Measurements from ENCODE around the gene SCT. TPM values are rescaled to one million over a fixed set of nuclear protein-coding genes. Genes with fewer than 3 reads are reported as not detected.
"Not testable (repeated sequence)": the region's sequence is repeated elsewhere in the genome, so short reads cannot be mapped to it uniquely, and the experiment has no call there.

SCT gene
- total and polyA plus RNA-seq, 2 experiments from 2014 or later = 2.6 TPM; not detected in 1

DNA sequence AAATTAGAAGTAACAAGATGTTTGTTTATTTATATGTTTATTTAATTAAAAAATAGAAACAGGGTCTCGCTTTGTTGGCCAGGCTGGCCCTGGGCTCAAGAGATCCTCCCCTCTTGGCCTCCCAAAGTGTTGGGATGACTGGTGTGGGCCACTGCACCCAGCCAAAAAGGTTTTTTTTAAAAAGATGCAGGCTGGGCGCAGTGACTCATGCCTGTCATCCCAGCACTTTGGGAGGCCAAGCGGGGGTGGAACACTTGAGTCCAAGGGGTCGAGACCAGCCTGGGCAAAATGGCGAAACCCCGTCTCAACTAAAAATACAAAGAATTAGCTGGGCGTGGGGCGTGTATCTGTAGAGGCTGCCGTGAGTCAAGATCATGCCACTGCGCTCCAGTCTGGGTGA, 23.5 kb upstream of the SCT start (continued):
- TF ChIP-seq, protein P1, sequence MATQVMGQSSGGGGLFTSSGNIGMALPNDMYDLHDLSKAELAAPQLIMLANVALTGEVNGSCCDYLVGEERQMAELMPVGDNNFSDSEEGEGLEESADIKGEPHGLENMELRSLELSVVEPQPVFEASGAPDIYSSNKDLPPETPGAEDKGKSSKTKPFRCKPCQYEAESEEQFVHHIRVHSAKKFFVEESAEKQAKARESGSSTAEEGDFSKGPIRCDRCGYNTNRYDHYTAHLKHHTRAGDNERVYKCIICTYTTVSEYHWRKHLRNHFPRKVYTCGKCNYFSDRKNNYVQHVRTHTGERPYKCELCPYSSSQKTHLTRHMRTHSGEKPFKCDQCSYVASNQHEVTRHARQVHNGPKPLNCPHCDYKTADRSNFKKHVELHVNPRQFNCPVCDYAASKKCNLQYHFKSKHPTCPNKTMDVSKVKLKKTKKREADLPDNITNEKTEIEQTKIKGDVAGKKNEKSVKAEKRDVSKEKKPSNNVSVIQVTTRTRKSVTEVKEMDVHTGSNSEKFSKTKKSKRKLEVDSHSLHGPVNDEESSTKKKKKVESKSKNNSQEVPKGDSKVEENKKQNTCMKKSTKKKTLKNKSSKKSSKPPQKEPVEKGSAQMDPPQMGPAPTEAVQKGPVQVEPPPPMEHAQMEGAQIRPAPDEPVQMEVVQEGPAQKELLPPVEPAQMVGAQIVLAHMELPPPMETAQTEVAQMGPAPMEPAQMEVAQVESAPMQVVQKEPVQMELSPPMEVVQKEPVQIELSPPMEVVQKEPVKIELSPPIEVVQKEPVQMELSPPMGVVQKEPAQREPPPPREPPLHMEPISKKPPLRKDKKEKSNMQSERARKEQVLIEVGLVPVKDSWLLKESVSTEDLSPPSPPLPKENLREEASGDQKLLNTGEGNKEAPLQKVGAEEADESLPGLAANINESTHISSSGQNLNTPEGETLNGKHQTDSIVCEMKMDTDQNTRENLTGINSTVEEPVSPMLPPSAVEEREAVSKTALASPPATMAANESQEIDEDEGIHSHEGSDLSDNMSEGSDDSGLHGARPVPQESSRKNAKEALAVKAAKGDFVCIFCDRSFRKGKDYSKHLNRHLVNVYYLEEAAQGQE (IDR thresholded peaks at IDR 0.05; ENCODE audit: unreplicated experiment) = no peak

DNA sequence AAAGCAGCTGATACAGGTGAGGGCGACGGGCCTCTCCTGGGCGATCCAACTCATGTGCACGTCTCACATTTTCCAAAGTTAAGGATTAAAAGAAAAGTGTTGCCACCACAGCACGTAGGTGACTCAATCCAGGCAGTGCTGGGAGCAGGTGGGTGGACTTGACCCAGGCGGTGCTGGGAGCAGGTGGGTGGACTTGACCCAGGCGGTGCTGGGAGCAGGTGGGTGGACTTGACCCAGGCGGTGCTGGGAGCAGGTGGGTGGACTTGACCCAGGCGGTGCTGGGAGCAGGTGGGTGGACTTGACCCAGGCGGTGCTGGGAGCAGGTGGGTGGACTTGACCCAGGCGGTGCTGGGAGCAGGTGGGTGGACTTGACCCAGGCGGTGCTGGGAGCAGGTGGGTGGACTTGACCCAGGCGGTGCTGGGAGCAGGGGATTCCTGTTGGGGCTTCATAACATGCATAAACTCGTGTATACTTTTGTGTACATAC, 20.7 kb upstream of the SCT start:
- H2AFZ ChIP-seq; H3F3A ChIP-seq (replicated peaks; ENCODE audit: low read depth); H3K79me2 ChIP-seq (replicated peaks; ENCODE audit: insufficient read depth); H3K4me3 Mint-ChIP-seq; DNase-seq (ENCODE audit: low spot score); H3K9me3 Mint-ChIP-seq; H3K36me3 ChIP-seq (ENCODE audit: insufficient read depth); H3K27ac ChIP-seq (ENCODE audit: low read depth); H4K20me1 ChIP-seq (replicated peaks; ENCODE audit: insufficient read depth); ATAC-seq; H3K27me3 ChIP-seq (ENCODE audit: insufficient read depth); H3K27ac Mint-ChIP-seq; H3K4me1 Mint-ChIP-seq; H3K4me3 ChIP-seq; H3K9me2 ChIP-seq (ENCODE audit: insufficient read depth); H3K4me1 ChIP-seq (ENCODE audit: insufficient read depth); H3K4me2 ChIP-seq: not testable (repeated sequence)
- peaks cover 41% of the 10 kb centered on the region for H3K36me3 Mint-ChIP-seq (ENCODE audit: low read depth)
- H3K27me3 Mint-ChIP-seq (ENCODE audit: insufficient read depth, low read depth, poor library complexity) = peaks cover 12% of the 10 kb centered on the region

DNA sequence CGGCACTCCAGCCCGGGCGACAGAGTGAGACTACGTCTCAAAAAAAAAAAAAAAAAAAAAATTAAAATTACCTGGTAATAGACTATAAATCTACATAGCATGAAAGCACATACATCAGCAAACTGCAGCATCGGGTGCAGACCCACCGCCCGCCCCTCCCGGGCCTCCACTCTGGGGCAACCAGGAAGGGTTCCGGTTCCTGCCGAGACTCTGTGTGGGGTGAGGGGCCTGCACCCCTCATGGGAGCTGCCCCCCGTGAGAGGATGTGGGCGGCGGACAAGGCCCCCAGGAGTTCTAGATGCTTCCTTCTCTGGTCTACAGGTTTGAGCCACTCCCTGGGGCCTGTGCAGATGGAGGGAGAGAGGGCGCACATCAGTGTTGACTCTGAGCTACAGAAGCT, 19.2 kb upstream of the SCT start:
- H3K4me3 ChIP-seq = no peak overlapping the region
- no peaks in the 10 kb centered on the region; the same call in 1 of the 2 replicates for H3K4me1 ChIP-seq (ENCODE audit: insufficient read depth)
- peaks cover 28% of the 10 kb centered on the region for H3K36me3 Mint-ChIP-seq (ENCODE audit: low read depth)
- H3K27ac ChIP-seq (ENCODE audit: low read depth) = no peak overlapping the region
- TF ChIP-seq EZH2 (IDR thresholded peaks at IDR 0.05; ENCODE audit: low read depth, unreplicated experiment) (no peak), ZNF331 (CRISPR knock-in tag; IDR thresholded peaks at IDR 0.05; ENCODE audit: low read depth) (no peak)
- no peak overlapping the region for H3K4me2 ChIP-seq
- H3K9me2 ChIP-seq (ENCODE audit: insufficient read depth) = no peaks in the 10 kb centered on the region
- no peaks in the 10 kb centered on the region for H3K27me3 ChIP-seq (ENCODE audit: insufficient read depth)
- H3K9me3 Mint-ChIP-seq = no peaks in the 10 kb centered on the region
- H3K27me3 Mint-ChIP-seq (ENCODE audit: insufficient read depth, low read depth, poor library complexity) = peaks cover 17% of the 10 kb centered on the region
- DNase-seq (ENCODE audit: low spot score) (no peak), ATAC-seq (no peak)
- H3K79me2 ChIP-seq (replicated peaks; ENCODE audit: insufficient read depth) = no peaks in the 10 kb centered on the region
- H3F3A ChIP-seq (replicated peaks; ENCODE audit: low read depth) = 0 out of 2 replicates have a peak, but pooled peaks cover 5% of the 10 kb centered on the region
- no peak overlapping the region for H3K4me3 Mint-ChIP-seq
- H3K27ac Mint-ChIP-seq = no peak overlapping the region
- H2AFZ ChIP-seq = no peak overlapping the region
- no peaks in the 10 kb centered on the region for H3K36me3 ChIP-seq (ENCODE audit: insufficient read depth)
- no peaks in the 10 kb centered on the region for H4K20me1 ChIP-seq (replicated peaks; ENCODE audit: insufficient read depth)
- H3K4me1 Mint-ChIP-seq = peaks cover 6% of the 10 kb centered on the region; the same call in 2 of the 3 replicates

DNA sequence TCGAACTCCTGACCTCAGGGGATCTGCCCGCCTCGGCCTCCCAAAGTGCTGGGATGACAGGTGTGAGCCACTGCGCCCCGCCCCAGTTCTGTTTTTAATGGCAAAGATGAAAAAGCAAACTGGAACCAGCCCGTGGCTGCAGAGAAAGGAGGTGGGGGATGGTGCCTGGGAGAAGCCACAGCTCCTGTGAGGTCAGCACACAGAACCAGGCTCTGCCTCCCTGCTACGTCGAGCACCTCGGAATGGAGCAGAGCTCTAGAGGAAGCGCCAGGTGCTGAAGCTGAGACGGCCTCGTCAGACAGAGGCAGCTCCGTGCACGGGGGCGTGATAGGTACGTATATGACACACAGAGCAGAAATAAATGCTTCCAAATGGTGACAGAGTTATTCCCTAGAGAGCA, 18.6 kb upstream of the SCT start:
- ATAC-seq (no peak; the same call in 2 of the 3 replicates), DNase-seq (ENCODE audit: low spot score) (no peak)
- Mint-ChIP-seq H3K36me3 (ENCODE audit: low read depth) (peaks cover 28% of the 10 kb centered on the region; the same call in 2 of the 3 replicates), H3K4me3 (no peak overlapping the region), H3K4me1 (peaks cover 6% of the 10 kb centered on the region; the same call in 2 of the 3 replicates), H3K9me3 (no peaks in the 10 kb centered on the region), H3K27me3 (ENCODE audit: insufficient read depth, low read depth, poor library complexity) (peaks cover 20% of the 10 kb centered on the region), H3K27ac (no peak overlapping the region)
- Histone ChIP-seq H3K4me2 (no peak overlapping the region), H3K27me3 (ENCODE audit: insufficient read depth) (peaks cover 6% of the 10 kb centered on the region), H2AFZ (no peak overlapping the region), H3K4me3 (no peak overlapping the region), H4K20me1 (replicated peaks; ENCODE audit: insufficient read depth) (no peaks in the 10 kb centered on the region), H3K4me1 (ENCODE audit: insufficient read depth) (peaks cover 5% of the 10 kb centered on the region; the same call in 1 of the 2 replicates), H3F3A (replicated peaks; ENCODE audit: low read depth) (0 out of 2 replicates have a peak, but pooled peaks cover 5% of the 10 kb centered on the region), H3K9me2 (ENCODE audit: insufficient read depth) (no peaks in the 10 kb centered on the region), H3K79me2 (replicated peaks; ENCODE audit: insufficient read depth) (no peaks in the 10 kb centered on the region), H3K36me3 (ENCODE audit: insufficient read depth) (no peaks in the 10 kb centered on the region), H3K27ac (ENCODE audit: low read depth) (no peak overlapping the region)
- TF ChIP-seq, protein P2, sequence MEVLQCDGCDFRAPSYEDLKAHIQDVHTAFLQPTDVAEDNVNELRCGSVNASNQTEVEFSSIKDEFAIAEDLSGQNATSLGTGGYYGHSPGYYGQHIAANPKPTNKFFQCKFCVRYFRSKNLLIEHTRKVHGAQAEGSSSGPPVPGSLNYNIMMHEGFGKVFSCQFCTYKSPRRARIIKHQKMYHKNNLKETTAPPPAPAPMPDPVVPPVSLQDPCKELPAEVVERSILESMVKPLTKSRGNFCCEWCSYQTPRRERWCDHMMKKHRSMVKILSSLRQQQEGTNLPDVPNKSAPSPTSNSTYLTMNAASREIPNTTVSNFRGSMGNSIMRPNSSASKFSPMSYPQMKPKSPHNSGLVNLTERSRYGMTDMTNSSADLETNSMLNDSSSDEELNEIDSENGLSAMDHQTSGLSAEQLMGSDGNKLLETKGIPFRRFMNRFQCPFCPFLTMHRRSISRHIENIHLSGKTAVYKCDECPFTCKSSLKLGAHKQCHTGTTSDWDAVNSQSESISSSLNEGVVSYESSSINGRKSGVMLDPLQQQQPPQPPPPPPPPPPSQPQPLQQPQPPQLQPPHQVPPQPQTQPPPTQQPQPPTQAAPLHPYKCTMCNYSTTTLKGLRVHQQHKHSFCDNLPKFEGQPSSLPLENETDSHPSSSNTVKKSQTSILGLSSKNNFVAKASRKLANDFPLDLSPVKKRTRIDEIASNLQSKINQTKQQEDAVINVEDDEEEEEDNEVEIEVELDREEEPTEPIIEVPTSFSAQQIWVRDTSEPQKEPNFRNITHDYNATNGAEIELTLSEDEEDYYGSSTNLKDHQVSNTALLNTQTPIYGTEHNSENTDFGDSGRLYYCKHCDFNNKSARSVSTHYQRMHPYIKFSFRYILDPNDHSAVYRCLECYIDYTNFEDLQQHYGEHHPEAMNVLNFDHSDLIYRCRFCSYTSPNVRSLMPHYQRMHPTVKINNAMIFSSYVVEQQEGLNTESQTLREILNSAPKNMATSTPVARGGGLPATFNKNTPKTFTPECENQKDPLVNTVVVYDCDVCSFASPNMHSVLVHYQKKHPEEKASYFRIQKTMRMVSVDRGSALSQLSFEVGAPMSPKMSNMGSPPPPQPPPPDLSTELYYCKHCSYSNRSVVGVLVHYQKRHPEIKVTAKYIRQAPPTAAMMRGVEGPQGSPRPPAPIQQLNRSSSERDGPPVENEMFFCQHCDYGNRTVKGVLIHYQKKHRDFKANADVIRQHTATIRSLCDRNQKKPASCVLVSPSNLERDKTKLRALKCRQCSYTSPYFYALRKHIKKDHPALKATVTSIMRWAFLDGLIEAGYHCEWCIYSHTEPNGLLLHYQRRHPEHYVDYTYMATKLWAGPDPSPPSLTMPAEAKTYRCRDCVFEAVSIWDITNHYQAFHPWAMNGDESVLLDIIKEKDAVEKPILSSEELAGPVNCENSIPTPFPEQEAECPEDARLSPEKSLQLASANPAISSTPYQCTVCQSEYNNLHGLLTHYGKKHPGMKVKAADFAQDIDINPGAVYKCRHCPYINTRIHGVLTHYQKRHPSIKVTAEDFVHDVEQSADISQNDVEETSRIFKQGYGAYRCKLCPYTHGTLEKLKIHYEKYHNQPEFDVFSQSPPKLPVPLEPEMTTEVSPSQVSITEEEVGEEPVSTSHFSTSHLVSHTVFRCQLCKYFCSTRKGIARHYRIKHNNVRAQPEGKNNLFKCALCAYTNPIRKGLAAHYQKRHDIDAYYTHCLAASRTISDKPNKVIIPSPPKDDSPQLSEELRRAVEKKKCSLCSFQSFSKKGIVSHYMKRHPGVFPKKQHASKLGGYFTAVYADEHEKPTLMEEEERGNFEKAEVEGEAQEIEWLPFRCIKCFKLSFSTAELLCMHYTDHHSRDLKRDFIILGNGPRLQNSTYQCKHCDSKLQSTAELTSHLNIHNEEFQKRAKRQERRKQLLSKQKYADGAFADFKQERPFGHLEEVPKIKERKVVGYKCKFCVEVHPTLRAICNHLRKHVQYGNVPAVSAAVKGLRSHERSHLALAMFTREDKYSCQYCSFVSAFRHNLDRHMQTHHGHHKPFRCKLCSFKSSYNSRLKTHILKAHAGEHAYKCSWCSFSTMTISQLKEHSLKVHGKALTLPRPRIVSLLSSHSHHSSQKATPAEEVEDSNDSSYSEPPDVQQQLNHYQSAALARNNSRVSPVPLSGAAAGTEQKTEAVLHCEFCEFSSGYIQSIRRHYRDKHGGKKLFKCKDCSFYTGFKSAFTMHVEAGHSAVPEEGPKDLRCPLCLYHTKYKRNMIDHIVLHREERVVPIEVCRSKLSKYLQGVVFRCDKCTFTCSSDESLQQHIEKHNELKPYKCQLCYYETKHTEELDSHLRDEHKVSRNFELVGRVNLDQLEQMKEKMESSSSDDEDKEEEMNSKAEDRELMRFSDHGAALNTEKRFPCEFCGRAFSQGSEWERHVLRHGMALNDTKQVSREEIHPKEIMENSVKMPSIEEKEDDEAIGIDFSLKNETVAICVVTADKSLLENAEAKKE (CRISPR knock-in tag; IDR thresholded peaks at IDR 0.05) = no peak
- no peak for TF ChIP-seq CREB1 (CRISPR knock-in tag; IDR thresholded peaks at IDR 0.05; ENCODE audit: low read depth)

Data from GM23338 (cell line).